Head of caudate nucleus (tissue), 42 donors: ENCODE measurements around the gene FMN1.
A peak's percentile ranks its signal among the peaks of the same experiment; 100 is the strongest.

Source experiments
- DNase-seq, 42 donors: peaks; one replicate each; pipeline versions ENCODE4 v3.0.0 to v3.0.0-alpha.2; 2020 to 2021; ENCODE audit warnings: mixed read lengths in 7 of 42
- intact Hi-C: fragments of 100-400 bp; cut with DNase I; formaldehyde crosslinking; loops from one replicate; pipeline ENCODE4 v1.15.0; 2022

The FMN1 gene

GRCh38 chr15:32739522-32740063 is 454.9 kb downstream of the FMN1 start:
- DNase-seq, result no peak
- intact Hi-C loops, result no loop called here

- intact Hi-C loops, result no loop called here
- no peak for DNase-seq
These were observed 455.8 kb downstream of the FMN1 start for GRCh38 chr15:32738666-32739065.

GRCh38 chr15:32737304-32737703 is 457.2 kb downstream of the FMN1 start:
- no peak for DNase-seq
- intact Hi-C loops, result no loop called here

DNA sequence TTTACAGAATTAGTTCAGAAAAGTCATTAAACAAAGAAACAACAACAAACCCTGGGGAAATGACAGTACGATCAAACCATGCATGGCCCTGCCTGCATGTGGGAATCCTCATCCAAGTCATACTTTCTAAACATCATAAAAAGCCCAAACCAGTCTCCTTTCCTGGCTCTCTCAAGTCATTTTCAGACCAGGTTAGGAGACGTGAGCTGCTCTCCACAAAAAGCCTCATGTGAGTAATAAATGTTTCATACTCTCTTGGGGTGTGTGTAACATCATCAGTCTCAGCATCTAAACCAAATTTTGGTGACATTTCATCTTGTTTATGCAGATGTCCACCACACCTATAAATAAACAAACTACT is 457.8 kb downstream of the FMN1 start:
- intact Hi-C loops, result no loop called here
- no peak for DNase-seq

GRCh38 chr15:32735989-32736700 is 458.4 kb downstream of the FMN1 start:
- DNase-seq, result no peak
- intact Hi-C loops, result no loop called here

- intact Hi-C loops, result no loop called here
These were observed 461.2 kb downstream of the FMN1 start for GRCh38 chr15:32733281-32733680.

DNA sequence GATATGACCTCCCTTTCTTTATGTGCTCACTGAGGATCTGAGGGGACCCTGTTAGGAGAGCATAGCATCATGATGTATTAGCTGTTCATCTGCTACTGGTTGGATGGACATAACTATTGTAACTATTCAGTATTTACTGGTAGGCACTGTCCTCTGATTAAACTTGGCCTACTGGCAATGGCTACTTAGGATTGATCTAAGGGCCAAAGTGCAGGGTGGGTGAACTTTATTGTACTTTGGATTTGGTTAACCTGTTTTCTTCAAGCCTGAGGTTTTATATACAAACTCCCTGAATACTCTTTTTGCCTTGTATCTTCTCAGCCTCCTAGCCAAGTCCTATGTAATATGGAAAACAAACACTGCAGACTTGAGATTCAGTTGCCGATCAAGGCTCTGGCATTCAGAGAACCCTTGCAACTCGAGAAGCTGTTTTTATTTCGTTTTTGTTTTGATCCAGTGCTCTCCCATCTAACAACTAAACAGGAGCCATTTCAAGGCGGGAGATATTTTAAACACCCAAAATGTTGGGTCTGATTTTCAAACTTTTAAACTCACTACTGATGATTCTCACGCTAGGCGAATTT is 461.8 kb downstream of the FMN1 start:
- no peak for DNase-seq
- intact Hi-C loops, result no loop called here

More at GRCh38 chr15:32733281-32733680, 461.2 kb downstream of the FMN1 start:
- DNase-seq, result no peak

DNA sequence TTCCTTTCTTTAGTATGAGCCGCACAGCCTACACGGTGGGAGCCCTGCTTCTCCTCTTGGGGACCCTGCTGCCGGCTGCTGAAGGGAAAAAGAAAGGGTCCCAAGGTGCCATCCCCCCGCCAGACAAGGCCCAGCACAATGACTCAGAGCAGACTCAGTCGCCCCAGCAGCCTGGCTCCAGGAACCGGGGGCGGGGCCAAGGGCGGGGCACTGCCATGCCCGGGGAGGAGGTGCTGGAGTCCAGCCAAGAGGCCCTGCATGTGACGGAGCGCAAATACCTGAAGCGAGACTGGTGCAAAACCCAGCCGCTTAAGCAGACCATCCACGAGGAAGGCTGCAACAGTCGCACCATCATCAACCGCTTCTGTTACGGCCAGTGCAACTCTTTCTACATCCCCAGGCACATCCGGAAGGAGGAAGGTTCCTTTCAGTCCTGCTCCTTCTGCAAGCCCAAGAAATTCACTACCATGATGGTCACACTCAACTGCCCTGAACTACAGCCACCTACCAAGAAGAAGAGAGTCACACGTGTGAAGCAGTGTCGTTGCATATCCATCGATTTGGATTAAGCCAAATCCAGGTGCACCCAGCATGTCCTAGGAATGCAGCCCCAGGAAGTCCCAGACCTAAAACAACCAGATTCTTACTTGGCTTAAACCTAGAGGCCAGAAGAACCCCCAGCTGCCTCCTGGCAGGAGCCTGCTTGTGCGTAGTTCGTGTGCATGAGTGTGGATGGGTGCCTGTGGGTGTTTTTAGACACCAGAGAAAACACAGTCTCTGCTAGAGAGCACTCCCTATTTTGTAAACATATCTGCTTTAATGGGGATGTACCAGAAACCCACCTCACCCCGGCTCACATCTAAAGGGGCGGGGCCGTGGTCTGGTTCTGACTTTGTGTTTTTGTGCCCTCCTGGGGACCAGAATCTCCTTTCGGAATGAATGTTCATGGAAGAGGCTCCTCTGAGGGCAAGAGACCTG is 463.5 kb downstream of the FMN1 start:
- DNase-seq, result peak in 1 of 42 donors; percentile 35
- intact Hi-C loops, result no loop called here

- DNase-seq, result no peak
- intact Hi-C loops, result no loop called here
These were observed 464.7 kb downstream of the FMN1 start for GRCh38 chr15:32729700-32730395.

GRCh38 chr15:32723171-32723948 is 471.2 kb downstream of the FMN1 start:
- no peak for DNase-seq

DNA sequence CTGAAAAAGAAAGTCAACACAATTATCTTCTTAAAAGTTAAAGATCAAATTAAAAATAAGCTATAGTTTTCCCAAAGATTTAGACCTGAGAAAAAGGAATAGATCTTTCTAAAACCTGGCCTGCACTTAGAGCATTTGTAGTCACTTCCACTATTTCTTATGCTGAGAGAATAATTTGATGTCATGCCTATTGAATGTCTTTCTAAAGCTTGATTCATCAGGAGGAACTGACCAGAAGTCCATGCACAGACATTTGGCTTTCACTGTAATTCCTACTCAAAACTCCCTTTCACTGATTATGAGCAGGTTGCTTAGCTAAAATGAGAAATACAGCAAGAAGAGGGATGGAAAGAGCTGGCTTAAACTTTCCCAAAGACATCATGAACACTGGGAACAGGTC is 472.4 kb downstream of the FMN1 start:
- intact Hi-C loops, result no loop called here
- no peak for DNase-seq

More at GRCh38 chr15:32723171-32723948, 471.2 kb downstream of the FMN1 start:
- intact Hi-C loops, result no loop called here

- DNase-seq, result no peak
These were observed 472.9 kb downstream of the FMN1 start for GRCh38 chr15:32721596-32721995.

GRCh38 chr15:32718821-32719716 is 475.4 kb downstream of the FMN1 start:
- intact Hi-C loops, result no loop called here
- peak in 28 of 42 donors; percentile 2 to 66 (median 23) for DNase-seq

More at GRCh38 chr15:32721596-32721995, 472.9 kb downstream of the FMN1 start:
- intact Hi-C loops, result no loop called here

DNA sequence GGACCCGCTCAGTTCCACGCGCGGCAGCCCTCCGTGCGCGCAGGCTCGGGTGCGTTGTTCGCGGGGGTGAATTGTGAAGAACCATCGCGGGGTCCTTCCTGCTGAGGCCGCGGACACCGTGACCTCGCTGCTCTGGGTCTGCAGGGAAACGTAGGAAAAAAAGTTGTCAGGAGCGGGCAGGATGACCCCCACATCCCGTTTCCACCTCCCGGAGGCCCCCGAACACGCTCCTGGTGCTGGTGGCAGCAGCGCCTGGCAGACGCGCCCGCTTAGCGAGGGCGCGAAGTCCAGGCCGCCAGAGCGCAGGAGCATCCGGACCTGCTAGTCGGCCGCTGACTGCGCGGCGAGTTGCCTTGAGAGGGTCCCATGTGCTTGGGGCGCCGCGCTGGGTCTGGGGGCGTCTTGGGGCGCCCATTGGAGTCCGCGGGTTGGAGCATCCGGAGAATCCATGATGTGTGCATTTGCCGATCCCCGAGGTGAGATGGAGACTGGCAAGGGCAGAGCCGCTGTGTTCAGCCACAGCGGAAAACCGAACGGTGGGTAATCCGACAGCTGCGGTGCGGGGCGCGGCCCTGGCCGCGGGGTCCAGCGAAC is 476.2 kb downstream of the FMN1 start:
- intact Hi-C loops, result no loop called here
- peak in 11 of 42 donors; percentile 2 to 40 (median 20) for DNase-seq

- DNase-seq, result peak in 40 of 42 donors; percentile 29 to 92 (median 70)
- intact Hi-C loops, result loop anchor here (2.0 kb wide), 1 partner anchor 121 kb away; no protein-coding TSS in a partner anchor
These were observed 476.9 kb downstream of the FMN1 start, which contains the start of gene GREM1 for GRCh38 chr15:32717426-32718226. TSS of gene GREM1 (plus strand) at chr15:32718004. CDS start at chr15:32730691, 12,687 bp downstream.
